Mucosa of gallbladder (tissue), 1 donor: ENCODE results near the gene PBX1. TPM values are rescaled to one million over a fixed set of nuclear protein-coding genes. Genes with fewer than 3 reads are reported as not detected.
A peak's percentile ranks its signal among the peaks of the same experiment; 100 is the strongest.

ENCODE experiments used
- DNase-seq: peaks from one replicate; pipeline ENCODE4 v3.0.0-alpha.2; 2020; ENCODE audit warnings: low spot score
- total RNA-seq: library from RNA; stranded (reverse); gene quantifications from one replicate; pipeline ENCODE4 v1.2.1, GENCODE V29; 2021
- donor health status: DM: no; HTN: no; CAD: no.

The PBX1 gene
- total RNA-seq, 1 donor from 2014 or later = 175 TPM

GRCh38 chr1:164806531-164806930 is 247.5 kb downstream of the PBX1 start:
- DNase-seq = peak; percentile 81

GRCh38 chr1:164813776-164814175 is 254.8 kb downstream of the PBX1 start:
- no peak for DNase-seq

- DNase-seq = no peak
These were observed 262.7 kb downstream of the PBX1 start for GRCh38 chr1:164821648-164822047.

- peak; percentile 44 for DNase-seq
These were observed 264.7 kb downstream of the PBX1 start for GRCh38 chr1:164823486-164824279.

GRCh38 chr1:164824542-164824941 is 265.6 kb downstream of the PBX1 start:
- no peak for DNase-seq

GRCh38 chr1:164830628-164831027 is 271.6 kb downstream of the PBX1 start:
- DNase-seq = peak; percentile 16

GRCh38 chr1:164834641-164835040 is 275.7 kb downstream of the PBX1 start:
- DNase-seq = no peak

- DNase-seq = no peak
These were observed 277.6 kb downstream of the PBX1 start for GRCh38 chr1:164836614-164837018.

GRCh38 chr1:164838786-164839185 is 279.8 kb downstream of the PBX1 start:
- no peak for DNase-seq

GRCh38 chr1:164840936-164841335 is 282.0 kb downstream of the PBX1 start:
- no peak for DNase-seq

- no peak for DNase-seq
These were observed 282.9 kb downstream of the PBX1 start for GRCh38 chr1:164841702-164842465.

- no peak for DNase-seq
These were observed 283.9 kb downstream of the PBX1 start for GRCh38 chr1:164842870-164843269.

- DNase-seq = no peak
These were observed 284.9 kb downstream of the PBX1 start for GRCh38 chr1:164843743-164844500.

GRCh38 chr1:164846731-164847691 is 288.0 kb downstream of the PBX1 start:
- DNase-seq = no peak

GRCh38 chr1:164853146-164853545 is 294.2 kb downstream of the PBX1 start:
- no peak for DNase-seq

GRCh38 chr1:164855716-164856329 is 296.8 kb downstream of the PBX1 start:
- no peak for DNase-seq

- DNase-seq = no peak
These were observed 297.4 kb downstream of the PBX1 start for GRCh38 chr1:164856381-164856780.

GRCh38 chr1:164857439-164857838 is 298.5 kb downstream of the PBX1 start:
- no peak for DNase-seq

GRCh38 chr1:164858096-164858632 is 299.2 kb downstream of the PBX1 start:
- no peak for DNase-seq

GRCh38 chr1:164861632-164862031 is 302.6 kb downstream of the PBX1 start:
- DNase-seq = no peak
